ENCODE results near the gene TNRC6B. TPM values are rescaled to one million over a fixed set of nuclear protein-coding genes. Genes with fewer than 3 reads are reported as not detected.
A peak's percentile ranks its signal among the peaks of the same experiment; 100 is the strongest.

The TNRC6B gene
- total and polyA plus RNA-seq, 2 of the 13 experiments (the other 11 are each of a cell fraction or from before 2014, with no cell fraction given), result 8.9 to 13.2 TPM

DNA sequence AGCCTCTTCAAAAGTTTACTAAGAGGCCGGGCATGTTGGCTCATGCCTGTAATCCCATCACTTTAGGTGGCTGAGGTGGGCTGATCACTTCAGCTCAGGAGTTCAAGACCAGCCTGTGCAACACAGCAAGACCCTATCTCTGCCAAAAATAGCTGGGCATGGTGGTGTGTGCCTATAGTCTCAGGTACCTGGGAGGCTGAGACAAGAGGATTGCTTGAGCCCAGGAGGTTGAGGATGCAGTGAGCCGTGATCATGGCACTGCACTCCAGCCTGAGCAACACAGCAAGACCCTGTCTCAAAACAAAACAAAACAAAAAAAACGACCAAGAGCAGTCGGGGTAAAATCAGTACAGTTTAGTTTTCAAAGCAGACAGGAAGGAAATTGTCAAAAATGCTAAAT, 163.9 kb downstream of the TNRC6B start:
- Histone ChIP-seq H3K79me2 (ENCODE audit: insufficient read depth, low read length) (peaks cover under 1% of the 10 kb centered on the region), H3K4me1 (ENCODE audit: insufficient read depth, low read length) (peaks cover 30% of the 10 kb centered on the region), H3K27ac (ENCODE audit: extremely low read length, insufficient read depth, low read length) (no peak overlapping the region), H4K20me1 (ENCODE audit: insufficient read depth, low read length) (no peaks in the 10 kb centered on the region), H3K4me3 (replicated peaks in 1 of 3; ENCODE audit: insufficient read depth in 1 of 3, low read depth in 2 of 3, low read length in 3 of 3) (no peak overlapping the region), H3K36me3 (replicated peaks in 1 of 2; ENCODE audit: control insufficient read depth in 1 of 2, insufficient read depth in 2 of 2, low read length in 2 of 2) (no peaks in the 10 kb centered on the region), H3K27me3 (ENCODE audit: control insufficient read depth in 1 of 2, insufficient read depth in 2 of 2, low read length in 2 of 2) (no peaks in the 10 kb centered on the region; a peak in 1 of 5 replicates), H3K9me3 (ENCODE audit: low read length) (no peaks in the 10 kb centered on the region), H3K4me2 (ENCODE audit: low read depth, low read length) (no peak overlapping the region), H2AFZ (ENCODE audit: low read length) (no peak overlapping the region), H3K9ac (ENCODE audit: insufficient read depth, low read depth, low read length) (no peak overlapping the region)
- 38% methylated on average over 4 of the region's 4 CpGs for WGBS (ENCODE audit: low lambda C conversion rate)
- no peak for DNase-seq (ENCODE audit: low spot score)
- ATAC-seq, result no peak
- FAIRE-seq, result no peak
- in situ Hi-C loops (cut with HindIII; ENCODE audit: extremely low pct_ligation_motif_present, low pct_unique_long_range_greater_than_20kb), result no loop called here
- POLR2A ChIA-PET, result no interaction called here
- intact Hi-C loops (cut with micrococcal nuclease; ENCODE audit: unreplicated experiment), result no loop called here
- CTCF ChIA-PET (ENCODE audit: low intra/inter-chr PET ratio, low total read pairs), result no interaction called here
- BruUV-seq (replicated peaks), result no TSS peak
- TF ChIP-seq ZNF121 (CRISPR knock-in tag; IDR thresholded peaks at IDR 0.05) (peak; percentile 58), ZBTB37 (CRISPR knock-in tag; IDR thresholded peaks at IDR 0.05) (no peak)
- TF ChIP-seq, protein P1, sequence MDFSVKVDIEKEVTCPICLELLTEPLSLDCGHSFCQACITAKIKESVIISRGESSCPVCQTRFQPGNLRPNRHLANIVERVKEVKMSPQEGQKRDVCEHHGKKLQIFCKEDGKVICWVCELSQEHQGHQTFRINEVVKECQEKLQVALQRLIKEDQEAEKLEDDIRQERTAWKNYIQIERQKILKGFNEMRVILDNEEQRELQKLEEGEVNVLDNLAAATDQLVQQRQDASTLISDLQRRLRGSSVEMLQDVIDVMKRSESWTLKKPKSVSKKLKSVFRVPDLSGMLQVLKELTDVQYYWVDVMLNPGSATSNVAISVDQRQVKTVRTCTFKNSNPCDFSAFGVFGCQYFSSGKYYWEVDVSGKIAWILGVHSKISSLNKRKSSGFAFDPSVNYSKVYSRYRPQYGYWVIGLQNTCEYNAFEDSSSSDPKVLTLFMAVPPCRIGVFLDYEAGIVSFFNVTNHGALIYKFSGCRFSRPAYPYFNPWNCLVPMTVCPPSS (IDR thresholded peaks at IDR 0.05), result no peak

DNA sequence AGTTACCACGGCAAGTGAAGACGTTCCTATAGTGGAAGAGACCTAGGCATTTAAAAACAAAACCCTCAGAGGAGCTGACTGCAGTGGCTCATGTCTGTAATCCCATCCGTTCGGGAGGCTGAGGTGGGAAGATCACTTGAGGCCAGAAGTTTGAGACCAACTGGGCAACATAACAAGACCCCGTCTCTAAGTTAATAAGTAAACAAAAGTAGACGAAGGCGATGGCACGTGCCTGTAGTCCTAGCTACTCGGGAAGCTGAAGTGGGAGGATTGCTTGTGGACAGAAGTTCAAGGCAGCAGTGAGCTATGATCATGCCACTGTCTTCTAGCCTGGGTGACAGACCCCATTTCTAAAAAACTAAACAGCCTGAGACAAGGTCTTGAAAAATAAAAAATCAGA, 164.8 kb downstream of the TNRC6B start:
- Histone ChIP-seq H3K4me2 (ENCODE audit: low read depth, low read length) (peak overlapping the region; percentile 23; the same call in 1 of the 2 replicates), H3K27ac (ENCODE audit: extremely low read length, insufficient read depth, low read length) (no peak overlapping the region), H2AFZ (ENCODE audit: low read length) (no peak overlapping the region), H3K4me1 (ENCODE audit: insufficient read depth, low read length) (peaks cover 32% of the 10 kb centered on the region), H3K27me3 (ENCODE audit: control insufficient read depth in 1 of 2, insufficient read depth in 2 of 2, low read length in 2 of 2) (no peaks in the 10 kb centered on the region; a peak in 1 of 5 replicates), H3K9ac (ENCODE audit: insufficient read depth, low read depth, low read length) (no peak overlapping the region), H4K20me1 (ENCODE audit: insufficient read depth, low read length) (0 out of 2 replicates have a peak, but pooled peaks cover 3% of the 10 kb centered on the region), H3K79me2 (ENCODE audit: insufficient read depth, low read length) (peaks cover 10% of the 10 kb centered on the region), H3K4me3 (replicated peaks in 1 of 3; ENCODE audit: insufficient read depth in 1 of 3, low read depth in 2 of 3, low read length in 3 of 3) (no peak overlapping the region), H3K9me3 (ENCODE audit: low read length) (no peaks in the 10 kb centered on the region), H3K36me3 (replicated peaks in 1 of 2; ENCODE audit: control insufficient read depth in 1 of 2, insufficient read depth in 2 of 2, low read length in 2 of 2) (no peaks in the 10 kb centered on the region)
- FAIRE-seq, result no peak
- WGBS (ENCODE audit: low lambda C conversion rate), result 21% methylated on average over 9 of the region's 9 CpGs
- TF ChIP-seq DPF2 (CRISPR knock-in tag; IDR thresholded peaks at IDR 0.05; ENCODE audit: borderline replicate concordance, low read depth), result no peak
- no peak for TF ChIP-seq SRSF4 (IDR thresholded peaks at IDR 0.05; ENCODE audit: low read depth, low read length, poor library complexity, severe bottlenecking)
- no peak for TF ChIP-seq REPIN1 (CRISPR knock-in tag; IDR thresholded peaks at IDR 0.05; ENCODE audit: borderline replicate concordance, low read depth)
- TF ChIP-seq POLR2G (IDR thresholded peaks at IDR 0.05; ENCODE audit: low read depth, low read length), result peak; percentile 11; the same call in 1 of the 2 replicates
- TF ChIP-seq ZNF121 (CRISPR knock-in tag; IDR thresholded peaks at IDR 0.05), result peak; percentile 92
- TF ChIP-seq, protein P2, sequence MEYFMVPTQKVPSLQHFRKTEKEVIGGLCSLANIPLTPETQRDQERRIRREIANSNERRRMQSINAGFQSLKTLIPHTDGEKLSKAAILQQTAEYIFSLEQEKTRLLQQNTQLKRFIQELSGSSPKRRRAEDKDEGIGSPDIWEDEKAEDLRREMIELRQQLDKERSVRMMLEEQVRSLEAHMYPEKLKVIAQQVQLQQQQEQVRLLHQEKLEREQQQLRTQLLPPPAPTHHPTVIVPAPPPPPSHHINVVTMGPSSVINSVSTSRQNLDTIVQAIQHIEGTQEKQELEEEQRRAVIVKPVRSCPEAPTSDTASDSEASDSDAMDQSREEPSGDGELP (IDR thresholded peaks at IDR 0.05; ENCODE audit: borderline replicate concordance, low read depth), result no peak
- TF ChIP-seq MYC (CRISPR knock-in tag; IDR thresholded peaks at IDR 0.05; ENCODE audit: borderline replicate concordance), result no peak
- TF ChIP-seq XRCC5 (optimal IDR thresholded peaks at IDR 0.05; ENCODE audit: low read length), result no peak
- TF ChIP-seq ZNF367 (CRISPR knock-in tag; IDR thresholded peaks at IDR 0.05; ENCODE audit: borderline replicate concordance), result no peak
- no peak for TF ChIP-seq ZNF780A (CRISPR knock-in tag; IDR thresholded peaks at IDR 0.05)
- no peak for TF ChIP-seq YEATS2 (CRISPR knock-in tag; IDR thresholded peaks at IDR 0.05; ENCODE audit: borderline replicate concordance)
- TF ChIP-seq ZFP36L2 (CRISPR knock-in tag; IDR thresholded peaks at IDR 0.05), result no peak
- TF ChIP-seq BHLHE40 (IDR thresholded peaks at IDR 0.05; ENCODE audit: low read length), result peak; percentile 76
- no peak for TF ChIP-seq EZH2 (conservative IDR thresholded peaks at IDR 0.05; ENCODE audit: low read depth, low read length)
- intact Hi-C loops (cut with micrococcal nuclease; ENCODE audit: unreplicated experiment) (no loop called here), in situ Hi-C loops (cut with HindIII; ENCODE audit: extremely low pct_ligation_motif_present, low pct_unique_long_range_greater_than_20kb) (no loop called here)
- no peak for DNase-seq (ENCODE audit: low spot score)
- no peak for ATAC-seq
- ChIA-PET CTCF (ENCODE audit: low intra/inter-chr PET ratio, low total read pairs) (no interaction called here), POLR2A (no interaction called here)
- BruUV-seq (replicated peaks), result no TSS peak
